Liver (tissue), 9 donors: ENCODE results near the gene DAZ3. TPM values are rescaled to one million over a fixed set of nuclear protein-coding genes. Genes with fewer than 3 reads are reported as not detected.
"Not testable (repeated sequence)": the region's sequence is repeated elsewhere in the genome, so short reads cannot be mapped to it uniquely, and the experiment has no call there.

Source experiments
- DNase-seq: peaks from one replicate; pipeline ENCODE4 v3.0.0-alpha.2; 2017; ENCODE audit warnings: low spot score
- H3K27ac ChIP-seq, 2 donors: one replicate each; pipeline ENCODE4 v1.7.0; 2013; ENCODE audit warnings: inconsistent platforms in 2 of 2, low read length in 2 of 2, control low read depth in 1 of 2, low read depth in 1 of 2, mild to moderate bottlenecking in 1 of 2
- H3K27me3 ChIP-seq, 4 donors: one replicate each; pipeline versions ENCODE4 v1.6.1 to v1.7.0; 2013; ENCODE audit warnings: low read length in 3 of 4, inconsistent platforms in 1 of 4, mild to moderate bottlenecking in 1 of 4, moderate library complexity in 1 of 4; ENCODE audit not compliant: control insufficient read depth in 4 of 4, insufficient read depth in 4 of 4
- H3K36me3 ChIP-seq, 4 donors: one replicate each; pipeline versions ENCODE4 v1.6.1 to v1.7.0; 2013; ENCODE audit warnings: low read length in 3 of 4, mild to moderate bottlenecking in 3 of 4, low read depth in 1 of 4, moderate library complexity in 1 of 4; ENCODE audit not compliant: control insufficient read depth in 4 of 4, insufficient read depth in 3 of 4
- H3K4me1 ChIP-seq, 4 donors: one replicate each; pipeline versions ENCODE4 v1.6.1 to v1.7.0; 2013; ENCODE audit warnings: low read length in 3 of 4, mild to moderate bottlenecking in 3 of 4, moderate library complexity in 1 of 4; ENCODE audit not compliant: control insufficient read depth in 4 of 4, insufficient read depth in 4 of 4
- H3K4me3 ChIP-seq, 3 donors: one replicate each; pipeline versions ENCODE4 v1.6.1 to v1.7.0; 2013; ENCODE audit warnings: low read length in 3 of 3, control low read depth in 1 of 3, low read depth in 1 of 3, mild to moderate bottlenecking in 1 of 3
- H3K9ac ChIP-seq, 2 donors: one replicate each; pipeline ENCODE4 v1.7.0; 2013; ENCODE audit warnings: low read length in 2 of 2, mild to moderate bottlenecking in 2 of 2, moderate library complexity in 2 of 2, control low read depth in 1 of 2, low read depth in 1 of 2
- H3K9me3 ChIP-seq, 4 donors: one replicate each; pipeline versions ENCODE4 v1.6.1 to v1.7.0; 2013; ENCODE audit warnings: low read length in 3 of 4; ENCODE audit not compliant: control insufficient read depth in 4 of 4
- WGBS: extraction: QIAGEN DNeasy Blood & Tissue Kit; methylation state at CpG from one replicate; pipeline ENCODE4 v1.1.7; 2013; 5-methylcytosine and 5-hydroxymethylcytosine counted together
- polyA plus RNA-seq, 2 donors: library from polyadenylated mRNA; stranded (reverse) in 1 of 2; unstranded in 1 of 2; fragments of 200-250 nt in 1 of 2; fragments of >200 nt in 1 of 2; fragmentation: Nextera tagmentation in 1 of 2; extraction: Ambion mirVana in 1 of 2; gene quantifications; one replicate each; pipeline versions ENCODE4 v1.2.1 to v1.2.3, GENCODE V29; 2013 to 2015
- total RNA-seq, 2 donors: library from RNA; depleted of rRNA; stranded (reverse); fragments of >200 nt; gene quantifications; one replicate each; pipeline ENCODE4 v1.2.3, GENCODE V29; 2014
- donor health status: healthy.
- donor health status: healthy.
- donor health status: healthy.
- donor health status: healthy.
- donor health status: healthy.

The DAZ3 gene
- total RNA-seq (not detected), polyA plus RNA-seq (not detected)

GRCh38 chrY:24813293-24813692 is at the start of gene DAZ3:
Gene DAZ3 (minus strand): TSS chrY:24813393. CDS start chrY:24813185, 208 bp downstream.
- not testable (repeated sequence) for DNase-seq, H3K4me1 ChIP-seq, H3K27me3 ChIP-seq, H3K27ac ChIP-seq, H3K9ac ChIP-seq, H3K36me3 ChIP-seq, H3K4me3 ChIP-seq, H3K9me3 ChIP-seq
- WGBS, result no CpG with 5 or more reads among the region's 23 CpGs

GRCh38 chrY:24833619-24834018 is 20.4 kb upstream of the DAZ3 start, which contains the start of gene DAZ4:
Gene DAZ4 (plus strand): TSS chrY:24833919. CDS start chrY:24834127, 208 bp downstream.
- not testable (repeated sequence) for H3K36me3 ChIP-seq, H3K27ac ChIP-seq, H3K9ac ChIP-seq, H3K4me3 ChIP-seq, H3K4me1 ChIP-seq, H3K27me3 ChIP-seq, DNase-seq, H3K9me3 ChIP-seq
- 98% methylated on average over 6 of the region's 23 CpGs for WGBS

- not testable (repeated sequence) for H3K36me3 ChIP-seq, H3K9me3 ChIP-seq, DNase-seq, H3K27me3 ChIP-seq, H3K27ac ChIP-seq, H3K4me1 ChIP-seq, H3K4me3 ChIP-seq, H3K9ac ChIP-seq
- WGBS, result no CpG with 5 or more reads among the region's 4 CpGs
These were observed 11.9 kb upstream of the DAZ3 start for GRCh38 chrY:24825069-24825468.

- H3K9ac ChIP-seq, H3K27ac ChIP-seq, H3K4me1 ChIP-seq, H3K9me3 ChIP-seq, H3K4me3 ChIP-seq, H3K36me3 ChIP-seq, H3K27me3 ChIP-seq, DNase-seq: not testable (repeated sequence)
- 27% methylated on average over 1 of the region's 4 CpGs for WGBS
These were observed 11.1 kb upstream of the DAZ3 start for GRCh38 chrY:24824184-24824879.

GRCh38 chrY:24821836-24822235 is 8.6 kb upstream of the DAZ3 start:
- H3K27me3 ChIP-seq, H3K4me3 ChIP-seq, H3K36me3 ChIP-seq, H3K9ac ChIP-seq, H3K27ac ChIP-seq, H3K9me3 ChIP-seq, DNase-seq, H3K4me1 ChIP-seq: not testable (repeated sequence)
- no CpG with 5 or more reads among the region's 3 CpGs for WGBS

Other genes starting within 250 kb of the DAZ3 start
- not detected for gene BPY2B, start 195.4 kb downstream of the DAZ3 start, total RNA-seq
- not detected for gene BPY2B, start 195.4 kb downstream of the DAZ3 start, polyA plus RNA-seq
- not detected for gene DAZ4, start 20.5 kb upstream of the DAZ3 start, total RNA-seq
- under 1 TPM in 1 of 2 donors, not detected in 1; 0.03 TPM for gene DAZ4, start 20.5 kb upstream of the DAZ3 start, polyA plus RNA-seq
- not detected for gene BPY2C, start 238.7 kb upstream of the DAZ3 start, total RNA-seq
- gene BPY2C, start 238.7 kb upstream of the DAZ3 start, polyA plus RNA-seq, result not detected